H1 (cell line): ENCODE results near the gene MCFD2. TPM values are rescaled to one million over a fixed set of nuclear protein-coding genes. Genes with fewer than 3 reads are reported as not detected.

ENCODE experiments used
- CHD2 ChIP-seq: IDR thresholded peaks from 2 replicates; pipeline ENCODE4 v1.6.1; 2012; ENCODE audit warnings: low read length, improper control_type of control experiment
- JUND ChIP-seq: IDR thresholded peaks from 2 replicates; pipeline ENCODE4 v1.6.1; 2011; ENCODE audit warnings: mild to moderate bottlenecking, improper control_type of control experiment, low read length
- KDM4A ChIP-seq: IDR thresholded peaks from one replicate; pipeline ENCODE4 v1.7.1; 2012; ENCODE audit warnings: low read depth, mild to moderate bottlenecking, moderate library complexity, low read length, inconsistent platforms; ENCODE audit not compliant: severe bottlenecking
- RBBP5 ChIP-seq: IDR thresholded peaks from 2 replicates; pipeline ENCODE4 v1.7.1; 2012; ENCODE audit warnings: low read depth, mild to moderate bottlenecking, inconsistent platforms, low read length, moderate library complexity, borderline replicate concordance
- RFX5 ChIP-seq: IDR thresholded peaks from 2 replicates; pipeline ENCODE4 v1.6.1; 2011; ENCODE audit warnings: low read depth, low read length, improper control_type of control experiment, borderline replicate concordance
- TAF1 ChIP-seq: IDR thresholded peaks from 2 replicates; pipeline ENCODE4 v1.6.1; 2011; ENCODE audit warnings: mild to moderate bottlenecking, low read depth, low read length
- TAF7 ChIP-seq: optimal IDR thresholded peaks from 2 replicates; pipeline ENCODE3; 2011; ENCODE audit warnings: low read depth, mild to moderate bottlenecking, inconsistent platforms, low read length, moderate library complexity, borderline replicate concordance
- polyA plus RNA-seq, 7 experiments: library from polyadenylated mRNA; depleted of rRNA in 3 of 7; stranded (reverse) in 5 of 7; unstranded in 2 of 7; fragments of >200 nt in 5 of 7; fragments of 200-250 nt in 2 of 7; gene quantifications; 1 replicate in 5 of 7; 2 replicates in 1 of 7; 4 replicates in 1 of 7; pipeline versions ENCODE4 v1.2.1 to v1.2.3, GENCODE V29; 2011 to 2013; ENCODE audit warnings: missing spikeins in 2 of 7, mixed read lengths in 2 of 7
- total RNA-seq: library from RNA; stranded (reverse); fragmentation: NEBNext Ultra II Directional; extraction: Animal tissue kit (Norgen Biotek cat#: 25700); gene quantifications from 2 replicates; pipeline ENCODE4 v1.2.1, GENCODE V29; 2021

The MCFD2 gene
- total and polyA plus RNA-seq, 2 of the 8 experiments (the other 6 are each of a cell fraction or from before 2014, with no cell fraction given), result 35.2 to 76.2 TPM

DNA sequence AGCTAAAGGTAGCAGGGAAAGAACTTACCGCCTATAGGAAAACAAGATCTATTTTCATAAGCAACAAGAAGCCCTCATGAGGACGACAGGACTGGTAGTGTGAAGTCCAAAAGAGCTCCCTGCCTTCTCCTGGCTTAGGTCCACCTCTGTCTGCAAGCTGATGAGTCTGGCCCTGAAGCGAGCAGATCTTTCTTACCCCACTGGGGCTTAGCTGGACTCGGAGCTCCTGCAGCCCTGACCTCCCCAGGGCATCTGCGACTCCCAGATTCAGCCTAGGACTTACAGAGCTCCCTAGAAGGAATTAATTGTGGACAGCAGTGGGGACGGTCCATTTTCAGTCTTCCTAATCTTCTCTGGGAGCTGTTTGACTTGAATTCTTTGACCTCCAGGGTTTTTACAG, 53.7 kb downstream of the MCFD2 start (continued):
- TF ChIP-seq TAF7 (no peak), KDM4A (no peak), RBBP5 (no peak), RFX5 (no peak), JUND (no peak), TAF1 (no peak), CHD2 (no peak)
